SK-N-MC (cell line): ENCODE measurements around the gene SDSL.

Experiments used
- DNase-seq: peaks from one replicate; pipeline ENCODE4 v3.0.0-alpha.2; 2011; ENCODE audit warnings: low read depth, low spot score
- H3K27ac ChIP-seq: fragments of 200-600 bp; sonication (generic); 2 replicates; pipeline ENCODE4 v1.5.1; 2016; ENCODE audit warnings: mixed run types
- H3K36me3 ChIP-seq: fragments of 200-600 bp; sonication (generic); 2 replicates; pipeline ENCODE4 v1.6.1; 2017; ENCODE audit warnings: antibody characterized with exemption, low read length, mixed read lengths; ENCODE audit not compliant: insufficient read depth
- H3K4me3 ChIP-seq: fragments of 200-600 bp; sonication (generic); 2 replicates; pipeline ENCODE4 v1.5.1; 2016
- H3K9ac ChIP-seq: fragments of 200-600 bp; sonication (generic); 2 replicates; pipeline ENCODE4 v1.8.0; 2017; ENCODE audit warnings: mixed run types, mixed read lengths; ENCODE audit not compliant: insufficient read length
- H3K9me3 ChIP-seq: fragments of 200-600 bp; sonication (generic); 2 replicates; pipeline ENCODE4 v1.6.1; 2017; ENCODE audit warnings: low read depth, mild to moderate bottlenecking, antibody characterized with exemption, low read length, moderate library complexity, mixed read lengths
- EZH2 ChIP-seq: fragments of 200-600 bp; sonication (generic); IDR thresholded peaks from one replicate; pipeline ENCODE4 v1.6.1; 2017; ENCODE audit warnings: antibody characterized with exemption
- FOXP2 ChIP-seq: optimal IDR thresholded peaks from 2 replicates; pipeline ENCODE3; 2011; ENCODE audit warnings: mild to moderate bottlenecking, moderate library complexity; ENCODE audit not compliant: insufficient read depth; ENCODE audit errors: extremely low read length, control extremely low read depth
- POLR2AphosphoS5 ChIP-seq: IDR thresholded peaks from 2 replicates; pipeline ENCODE4 v1.6.1; 2012; ENCODE audit warnings: mild to moderate bottlenecking, low read depth, low read length, borderline replicate concordance

The SDSL gene

GRCh38 chr12:113443030-113443539, 20.9 kb downstream of the SDSL start:
- DNase-seq: no peak
- Histone ChIP-seq H3K27ac (no peak overlapping the region), H3K9ac (no peak overlapping the region), H3K9me3 (no peaks in the 10 kb centered on the region), H3K36me3 (no peaks in the 10 kb centered on the region), H3K4me3 (no peak overlapping the region)
- no peak for TF ChIP-seq FOXP2
- no peak for TF ChIP-seq POLR2AphosphoS5
- TF ChIP-seq EZH2: no peak

GRCh38 chr12:113445544-113446171, 23.5 kb downstream of the SDSL start:
- TF ChIP-seq FOXP2 (no peak), EZH2 (no peak), POLR2AphosphoS5 (no peak)
- no peak overlapping the region for H3K9ac ChIP-seq
- H3K4me3 ChIP-seq: no peak overlapping the region
- no peaks in the 10 kb centered on the region for H3K36me3 ChIP-seq
- no peak for DNase-seq
- no peaks in the 10 kb centered on the region for H3K9me3 ChIP-seq
- H3K27ac ChIP-seq: no peak overlapping the region

GRCh38 chr12:113448873-113449272, 26.7 kb downstream of the SDSL start:
- H3K9ac ChIP-seq: no peak overlapping the region
- no peak overlapping the region for H3K4me3 ChIP-seq
- H3K9me3 ChIP-seq: no peaks in the 10 kb centered on the region
- no peak for DNase-seq
- TF ChIP-seq EZH2 (no peak), POLR2AphosphoS5 (no peak), FOXP2 (no peak)
- no peak overlapping the region for H3K27ac ChIP-seq
- no peaks in the 10 kb centered on the region for H3K36me3 ChIP-seq

- Histone ChIP-seq H3K36me3 (no peaks in the 10 kb centered on the region), H3K9me3 (no peaks in the 10 kb centered on the region), H3K9ac (no peak overlapping the region), H3K27ac (no peak overlapping the region), H3K4me3 (no peak overlapping the region)
- TF ChIP-seq EZH2: no peak
- no peak for TF ChIP-seq FOXP2
- no peak for TF ChIP-seq POLR2AphosphoS5
- no peak for DNase-seq
Measured at GRCh38 chr12:113449299-113449698, 27.1 kb downstream of the SDSL start.

- TF ChIP-seq POLR2AphosphoS5 (no peak), FOXP2 (no peak), EZH2 (no peak)
Measured at GRCh38 chr12:113449839-113450238, 27.7 kb downstream of the SDSL start.

GRCh38 chr12:113452458-113452857, 30.3 kb downstream of the SDSL start:
- H3K9me3 ChIP-seq: no peaks in the 10 kb centered on the region
- no peaks in the 10 kb centered on the region for H3K36me3 ChIP-seq
- TF ChIP-seq FOXP2: no peak
- TF ChIP-seq EZH2: no peak
- no peak for TF ChIP-seq POLR2AphosphoS5
- no peak overlapping the region for H3K9ac ChIP-seq
- no peak for DNase-seq
- no peak overlapping the region for H3K27ac ChIP-seq
- no peak overlapping the region for H3K4me3 ChIP-seq

More at GRCh38 chr12:113449839-113450238, 27.7 kb downstream of the SDSL start:
- Histone ChIP-seq H3K4me3 (no peak overlapping the region), H3K9me3 (no peaks in the 10 kb centered on the region), H3K36me3 (no peaks in the 10 kb centered on the region), H3K27ac (no peak overlapping the region), H3K9ac (no peak overlapping the region)
- no peak for DNase-seq

- no peaks in the 10 kb centered on the region for H3K9me3 ChIP-seq
- no peak overlapping the region for H3K27ac ChIP-seq
- no peak overlapping the region for H3K4me3 ChIP-seq
- TF ChIP-seq FOXP2 (no peak), EZH2 (no peak), POLR2AphosphoS5 (no peak)
- no peaks in the 10 kb centered on the region for H3K36me3 ChIP-seq
- no peak overlapping the region for H3K9ac ChIP-seq
- no peak for DNase-seq
Measured at GRCh38 chr12:113453330-113453729, 31.1 kb downstream of the SDSL start.

GRCh38 chr12:113456199-113456598, 34.0 kb downstream of the SDSL start:
- no peak overlapping the region for H3K9ac ChIP-seq
- no peak for DNase-seq
- H3K9me3 ChIP-seq: no peaks in the 10 kb centered on the region
- H3K36me3 ChIP-seq: no peaks in the 10 kb centered on the region
- H3K4me3 ChIP-seq: no peak overlapping the region
- H3K27ac ChIP-seq: no peak overlapping the region
- no peak for TF ChIP-seq POLR2AphosphoS5
- no peak for TF ChIP-seq FOXP2
- TF ChIP-seq EZH2: no peak

GRCh38 chr12:113456761-113457160, 34.6 kb downstream of the SDSL start:
- Histone ChIP-seq H3K4me3 (no peak overlapping the region), H3K9me3 (no peaks in the 10 kb centered on the region), H3K9ac (no peak overlapping the region), H3K27ac (no peak overlapping the region), H3K36me3 (no peaks in the 10 kb centered on the region)
- no peak for DNase-seq
- no peak for TF ChIP-seq FOXP2
- no peak for TF ChIP-seq POLR2AphosphoS5
- no peak for TF ChIP-seq EZH2
